ENCODE results near the gene SLC22A15. TPM values are rescaled to one million over a fixed set of nuclear protein-coding genes. Genes with fewer than 3 reads are reported as not detected.
A peak's percentile ranks its signal among the peaks of the same experiment; 100 is the strongest.

Gene SLC22A15
- total and polyA plus RNA-seq, 10 of the 15 experiments (the other 5 are each of a cell fraction or from before 2014, with no cell fraction given), result 0.05 to 2.8 (median 0.13) TPM; not detected in 1

DNA sequence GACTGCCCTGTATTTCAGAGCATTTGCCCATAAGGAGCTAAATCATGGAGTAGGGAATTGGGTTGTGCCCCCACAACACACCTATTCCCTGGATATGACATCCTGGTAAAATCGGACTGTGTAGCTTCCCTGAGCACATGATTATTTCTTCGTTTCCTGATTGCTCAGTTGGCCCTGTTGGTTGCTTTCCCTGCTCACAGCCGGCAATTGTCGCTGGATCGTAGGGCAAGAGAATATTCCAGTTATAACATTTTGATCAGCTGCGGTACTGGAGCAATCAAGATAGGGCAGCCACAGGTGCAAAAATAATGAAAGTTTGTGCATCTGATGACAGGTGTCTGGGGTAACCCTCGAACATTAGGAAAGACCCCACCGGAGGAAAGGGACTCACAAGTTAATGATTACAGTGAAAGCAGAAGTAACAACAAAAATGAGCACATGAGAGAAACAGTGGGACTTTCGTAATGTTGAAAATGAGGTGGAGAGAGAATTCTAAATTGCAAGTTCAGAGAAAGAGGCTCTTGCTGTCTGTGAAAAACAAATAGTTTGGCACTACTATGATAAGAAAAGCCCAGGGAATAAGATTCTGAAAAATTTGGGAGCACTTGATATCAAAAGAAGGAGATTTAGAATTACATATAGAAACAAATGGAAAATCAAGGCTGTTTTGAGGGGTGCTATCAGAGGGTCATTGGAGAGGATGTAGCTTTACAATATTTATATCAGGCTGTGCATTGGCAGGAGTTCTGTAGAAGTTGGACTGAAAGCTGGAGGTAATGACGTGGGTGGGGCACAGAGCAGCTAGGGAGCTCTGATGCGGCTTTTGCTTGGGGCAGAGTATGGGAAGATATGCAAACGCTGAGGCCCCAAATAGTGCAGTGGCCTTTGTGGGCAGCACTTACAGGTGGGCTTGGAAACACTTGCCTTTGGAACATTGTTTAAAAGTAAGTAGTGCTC, 134.5 kb downstream of the SLC22A15 start, which contains the start of gene MAB21L3 (continued):
- no peak for TF ChIP-seq JUND (IDR thresholded peaks at IDR 0.05; ENCODE audit: low read depth, low read length)
- no peak for TF ChIP-seq SRF (IDR thresholded peaks at IDR 0.05; ENCODE audit: low read depth in 2 of 2, low read length in 2 of 2)
- TF ChIP-seq SMARCA5 (IDR thresholded peaks at IDR 0.05), result peak; percentile 78
- no peak for TF ChIP-seq ZNF622 (IDR thresholded peaks at IDR 0.05)
- TF ChIP-seq SREBF2 (IDR thresholded peaks at IDR 0.05; ENCODE audit: low read length), result no peak
- TF ChIP-seq YBX1 (IDR thresholded peaks at IDR 0.05), result no peak
- TF ChIP-seq MEF2B (IDR thresholded peaks at IDR 0.05; ENCODE audit: partially characterized antibody, poor library complexity, severe bottlenecking), result peak; percentile 45
- TF ChIP-seq NFYB (IDR thresholded peaks at IDR 0.05; ENCODE audit: insufficient read depth, low read depth, low read length), result no peak
- TF ChIP-seq SKIL (IDR thresholded peaks at IDR 0.05; ENCODE audit: low read depth, poor library complexity, severe bottlenecking), result peak; percentile 65
- peak; percentile 81; the same call in 1 of the 2 replicates for TF ChIP-seq NBN (IDR thresholded peaks at IDR 0.05)
- TF ChIP-seq PRDM15 (CRISPR knock-in tag; IDR thresholded peaks at IDR 0.05), result no peak
- TF ChIP-seq NR2C2 (IDR thresholded peaks at IDR 0.05; ENCODE audit: borderline replicate concordance, control insufficient read depth, insufficient read length, low read depth), result no peak
- no peak for TF ChIP-seq NFIC (IDR thresholded peaks at IDR 0.05; ENCODE audit: low read depth, low read length)
- TF ChIP-seq, protein P1, sequence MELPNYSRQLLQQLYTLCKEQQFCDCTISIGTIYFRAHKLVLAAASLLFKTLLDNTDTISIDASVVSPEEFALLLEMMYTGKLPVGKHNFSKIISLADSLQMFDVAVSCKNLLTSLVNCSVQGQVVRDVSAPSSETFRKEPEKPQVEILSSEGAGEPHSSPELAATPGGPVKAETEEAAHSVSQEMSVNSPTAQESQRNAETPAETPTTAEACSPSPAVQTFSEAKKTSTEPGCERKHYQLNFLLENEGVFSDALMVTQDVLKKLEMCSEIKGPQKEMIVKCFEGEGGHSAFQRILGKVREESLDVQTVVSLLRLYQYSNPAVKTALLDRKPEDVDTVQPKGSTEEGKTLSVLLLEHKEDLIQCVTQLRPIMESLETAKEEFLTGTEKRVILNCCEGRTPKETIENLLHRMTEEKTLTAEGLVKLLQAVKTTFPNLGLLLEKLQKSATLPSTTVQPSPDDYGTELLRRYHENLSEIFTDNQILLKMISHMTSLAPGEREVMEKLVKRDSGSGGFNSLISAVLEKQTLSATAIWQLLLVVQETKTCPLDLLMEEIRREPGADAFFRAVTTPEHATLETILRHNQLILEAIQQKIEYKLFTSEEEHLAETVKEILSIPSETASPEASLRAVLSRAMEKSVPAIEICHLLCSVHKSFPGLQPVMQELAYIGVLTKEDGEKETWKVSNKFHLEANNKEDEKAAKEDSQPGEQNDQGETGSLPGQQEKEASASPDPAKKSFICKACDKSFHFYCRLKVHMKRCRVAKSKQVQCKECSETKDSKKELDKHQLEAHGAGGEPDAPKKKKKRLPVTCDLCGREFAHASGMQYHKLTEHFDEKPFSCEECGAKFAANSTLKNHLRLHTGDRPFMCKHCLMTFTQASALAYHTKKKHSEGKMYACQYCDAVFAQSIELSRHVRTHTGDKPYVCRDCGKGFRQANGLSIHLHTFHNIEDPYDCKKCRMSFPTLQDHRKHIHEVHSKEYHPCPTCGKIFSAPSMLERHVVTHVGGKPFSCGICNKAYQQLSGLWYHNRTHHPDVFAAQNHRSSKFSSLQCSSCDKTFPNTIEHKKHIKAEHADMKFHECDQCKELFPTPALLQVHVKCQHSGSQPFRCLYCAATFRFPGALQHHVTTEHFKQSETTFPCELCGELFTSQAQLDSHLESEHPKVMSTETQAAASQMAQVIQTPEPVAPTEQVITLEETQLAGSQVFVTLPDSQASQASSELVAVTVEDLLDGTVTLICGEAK (IDR thresholded peaks at IDR 0.05; ENCODE audit: borderline replicate concordance), result no peak

Data from GM12878 (cell line).